HG03442 (cell line): ENCODE data around the gene SELE.
"Not testable (repeated sequence)": the region's sequence is repeated elsewhere in the genome, so short reads cannot be mapped to it uniquely, and the experiment has no call there.

Experiments
- ATAC-seq: cut with Tn5 transposase; IDR thresholded peaks from one replicate; pipeline ENCODE4 v1.9.1; 2021; ENCODE audit warnings: mild to moderate bottlenecking, moderate library complexity; ENCODE audit not compliant: unreplicated experiment

The SELE gene

DNA sequence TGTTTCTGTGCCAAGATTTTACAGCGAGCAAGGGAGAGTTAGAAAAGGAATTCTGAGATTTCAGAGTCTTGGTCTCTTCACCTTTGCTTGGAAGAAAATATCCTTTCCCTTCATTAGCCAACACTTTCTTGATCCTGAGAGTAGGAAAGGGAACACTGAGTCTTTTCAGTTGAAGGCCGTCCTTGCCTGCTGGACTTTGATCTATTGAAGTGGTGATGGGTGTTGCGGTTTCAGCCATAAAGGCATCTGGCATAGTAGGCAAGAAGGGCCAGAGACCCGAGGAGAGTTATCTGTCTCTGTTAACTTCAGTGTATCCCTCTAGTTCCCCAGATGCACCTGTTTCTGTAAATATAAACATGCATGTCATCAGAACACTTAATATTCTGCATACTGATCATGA lies 9.7 kb downstream of the SELE start:
- no peak for ATAC-seq

DNA sequence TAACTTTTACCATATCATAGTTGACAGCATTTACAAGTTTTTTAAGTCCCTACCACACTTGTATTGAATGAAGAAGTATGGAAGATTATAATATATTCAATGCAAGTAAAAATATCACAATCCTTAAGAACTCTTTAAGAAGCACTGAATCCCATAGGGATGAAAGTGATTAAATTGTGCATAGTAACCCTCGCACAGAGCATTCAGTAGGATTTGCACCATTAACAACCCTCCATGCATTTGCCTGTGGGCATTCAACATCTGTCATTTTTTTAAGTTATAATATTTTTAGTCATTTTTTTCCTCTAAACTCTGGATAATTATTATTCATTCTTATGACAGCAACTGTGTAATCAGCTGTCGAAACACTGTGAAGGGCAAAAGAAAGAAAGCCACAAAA lies 10.1 kb downstream of the SELE start:
- ATAC-seq, result no peak

DNA sequence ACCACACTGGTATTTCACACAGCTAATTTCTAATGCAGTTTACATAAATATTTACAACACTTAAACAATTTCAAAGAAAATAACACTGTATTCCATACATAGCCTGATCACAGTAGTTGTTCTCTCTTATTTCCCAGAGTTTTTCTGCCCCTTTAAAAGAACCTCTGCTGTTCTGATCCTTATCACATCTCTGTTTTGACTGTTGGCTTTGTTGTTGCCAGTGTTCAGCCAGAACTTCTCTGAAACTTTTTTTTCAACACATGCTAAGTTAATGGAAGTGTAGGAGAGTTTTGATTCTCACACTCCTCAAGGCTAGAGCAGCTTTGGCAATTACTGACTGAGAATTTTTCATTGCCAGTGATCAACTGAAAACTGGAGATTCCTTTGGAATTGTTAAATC lies 11.1 kb downstream of the SELE start:
- ATAC-seq, result no peak

DNA sequence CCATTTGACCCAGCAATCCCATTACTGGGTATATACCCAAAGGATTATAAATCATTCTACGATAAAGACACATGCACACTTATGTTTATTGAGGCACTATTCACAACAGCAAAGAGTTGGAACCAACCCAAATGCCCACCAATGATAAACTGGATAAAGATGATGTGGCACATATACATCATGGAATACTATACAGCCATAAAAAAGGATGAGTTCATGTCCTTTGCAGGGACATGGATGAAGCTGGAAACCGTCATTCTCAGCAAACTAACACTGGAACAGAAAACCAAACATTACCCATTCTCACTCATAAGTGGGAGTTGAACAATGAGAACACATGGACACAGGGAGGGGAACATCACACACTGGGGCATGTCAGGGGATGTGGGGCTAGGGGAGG lies 18.8 kb downstream of the SELE start:
- ATAC-seq, result not testable (repeated sequence)

DNA sequence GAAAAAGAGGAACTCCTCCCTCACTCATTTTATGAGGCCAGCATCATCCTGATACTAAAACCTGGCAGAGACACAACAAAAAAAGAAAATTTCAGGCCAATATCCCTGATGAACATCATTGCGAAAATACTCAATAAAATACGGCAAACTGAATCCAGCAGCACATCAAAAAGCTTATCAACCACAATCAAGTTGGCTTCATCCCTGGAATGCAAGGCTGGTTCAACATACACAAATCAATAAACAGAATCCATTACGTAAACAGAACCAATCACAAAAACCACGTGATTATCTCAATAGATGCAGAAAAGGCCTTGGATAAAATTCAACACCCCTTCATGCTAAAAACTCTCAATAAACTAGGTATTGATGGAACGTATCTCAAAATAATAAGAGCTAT lies 20.8 kb downstream of the SELE start:
- ATAC-seq, result not testable (repeated sequence)

DNA sequence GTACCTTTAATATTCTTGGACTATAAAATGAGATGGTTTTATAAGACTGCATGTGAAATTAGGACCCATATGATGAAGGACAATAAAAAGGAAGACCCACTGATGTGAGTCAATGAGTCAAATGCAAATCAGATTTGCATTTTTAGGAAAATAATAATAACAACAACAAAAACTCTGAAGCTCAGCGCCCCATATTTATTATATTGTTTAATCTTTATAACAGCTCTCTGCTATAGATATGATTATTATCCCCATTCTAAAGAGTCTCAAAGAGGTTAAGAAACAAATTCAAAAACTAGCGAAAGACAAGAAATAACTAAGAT lies 21.6 kb downstream of the SELE start:
- no peak for ATAC-seq

DNA sequence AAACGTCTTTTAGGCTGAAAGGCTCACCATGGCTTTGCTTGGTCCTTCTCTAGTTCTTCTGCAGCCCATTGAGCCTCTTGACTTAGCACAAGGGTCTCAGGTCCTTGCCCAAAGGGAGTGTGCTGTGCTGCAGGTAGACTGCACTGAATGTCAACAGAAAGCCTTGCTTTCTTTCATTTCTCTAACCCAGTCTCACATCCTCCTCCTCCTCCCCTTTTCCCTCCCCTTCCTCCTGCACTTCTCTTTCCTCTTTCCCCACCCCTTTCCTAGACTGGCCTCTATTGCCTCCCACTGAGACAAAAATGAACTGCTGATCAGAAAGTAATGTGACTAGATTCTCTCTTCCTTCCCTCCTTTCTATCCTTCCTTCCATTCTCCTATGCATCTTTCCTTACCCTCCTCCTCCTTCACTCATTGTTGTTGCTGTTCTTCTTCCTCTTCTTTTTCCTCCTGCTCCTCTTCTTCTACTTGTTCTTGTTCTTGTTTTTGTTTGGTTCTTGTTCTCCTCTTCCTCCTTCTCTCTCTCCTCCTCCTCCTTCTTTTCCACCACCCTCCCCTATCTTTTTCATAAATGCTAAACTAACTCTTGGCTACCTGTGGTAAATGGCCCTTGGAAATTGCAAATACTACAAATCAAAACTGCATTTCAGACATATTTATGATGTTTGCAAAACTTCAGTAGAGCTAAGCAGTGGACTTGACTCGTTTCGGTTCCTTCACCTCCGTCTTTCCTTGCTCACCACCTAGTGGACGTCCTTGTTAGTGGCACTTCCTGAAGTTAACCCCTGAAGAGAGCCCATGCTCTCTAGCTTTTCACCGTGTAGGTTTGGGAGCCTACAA lies 22.2 kb downstream of the SELE start, which contains the start of gene SELL:
SELL (minus strand) TSS at position 152 of the 840 bp plus-strand sequence; CDS start at position 30, 122 bp downstream.
- peak; percentile 63 for ATAC-seq

DNA sequence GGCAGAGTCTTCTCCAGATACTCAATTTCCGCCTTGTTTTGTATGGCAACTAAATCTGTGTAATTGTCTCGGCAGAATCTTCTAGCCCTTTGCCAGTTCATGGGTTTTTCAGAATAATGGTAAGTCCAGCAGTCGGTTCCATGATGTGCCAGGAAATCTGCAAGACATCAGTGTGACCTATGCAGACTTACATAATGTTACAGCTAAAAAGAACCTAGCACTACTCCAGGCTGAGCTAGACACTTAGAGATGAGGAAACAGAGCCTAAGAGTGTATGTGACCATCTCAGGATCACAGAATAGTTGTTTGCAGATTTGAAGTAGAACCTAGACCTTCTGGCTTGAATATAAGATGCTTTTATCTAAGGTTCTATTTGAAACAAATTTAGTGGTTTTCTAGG lies 25.2 kb downstream of the SELE start:
- no peak for ATAC-seq

DNA sequence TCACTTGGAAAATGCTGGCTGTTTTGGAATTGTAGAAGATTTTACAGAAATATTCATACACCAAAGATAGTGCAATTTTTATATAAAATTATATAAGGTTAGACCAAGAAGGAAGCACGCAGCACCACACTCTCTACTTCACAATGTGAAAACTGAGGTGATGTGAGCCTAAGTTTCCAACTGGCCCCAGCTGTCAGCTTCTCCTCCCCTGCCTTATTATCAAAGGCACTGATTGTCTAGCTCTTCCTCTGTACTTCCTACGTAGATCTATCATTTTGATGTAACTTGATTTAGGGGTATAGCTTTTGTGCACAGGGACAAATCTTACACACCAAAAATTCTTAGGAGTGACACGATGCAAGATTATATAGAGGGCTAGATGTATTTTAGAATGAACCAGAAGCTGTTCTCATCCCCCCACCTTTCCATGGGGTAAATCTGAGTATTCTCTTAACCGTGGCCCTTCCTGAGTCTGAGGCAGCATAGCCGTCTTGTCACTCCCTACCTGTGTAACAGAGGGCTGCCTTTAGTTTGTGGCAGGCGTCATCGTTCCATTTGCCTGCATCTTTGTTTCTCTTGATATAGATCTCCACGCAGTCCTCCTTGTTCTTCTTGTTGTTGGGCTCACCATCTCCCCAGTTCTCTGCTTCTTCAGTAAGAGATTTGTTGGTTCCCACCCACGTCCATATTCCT lies 25.8 kb downstream of the SELE start:
- no peak for ATAC-seq

DNA sequence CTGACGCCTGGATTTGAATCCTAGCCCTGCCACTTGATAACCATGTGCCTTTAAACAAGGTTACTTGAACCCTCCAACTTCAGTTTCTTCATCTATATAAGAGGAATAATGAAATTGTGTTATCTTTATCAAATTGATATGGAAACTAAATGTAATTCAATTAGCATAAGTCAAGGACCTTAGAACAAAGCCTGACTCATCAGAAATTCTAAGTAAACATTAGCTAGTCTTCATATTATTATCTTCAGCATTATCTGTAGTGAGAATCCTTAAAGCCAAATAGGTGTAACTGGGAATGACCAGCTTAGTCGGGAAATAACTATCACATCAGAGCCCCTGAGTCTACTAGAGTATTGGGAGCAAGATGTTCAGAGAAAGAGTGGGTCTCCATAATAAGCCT lies 29.1 kb downstream of the SELE start:
- no peak for ATAC-seq

DNA sequence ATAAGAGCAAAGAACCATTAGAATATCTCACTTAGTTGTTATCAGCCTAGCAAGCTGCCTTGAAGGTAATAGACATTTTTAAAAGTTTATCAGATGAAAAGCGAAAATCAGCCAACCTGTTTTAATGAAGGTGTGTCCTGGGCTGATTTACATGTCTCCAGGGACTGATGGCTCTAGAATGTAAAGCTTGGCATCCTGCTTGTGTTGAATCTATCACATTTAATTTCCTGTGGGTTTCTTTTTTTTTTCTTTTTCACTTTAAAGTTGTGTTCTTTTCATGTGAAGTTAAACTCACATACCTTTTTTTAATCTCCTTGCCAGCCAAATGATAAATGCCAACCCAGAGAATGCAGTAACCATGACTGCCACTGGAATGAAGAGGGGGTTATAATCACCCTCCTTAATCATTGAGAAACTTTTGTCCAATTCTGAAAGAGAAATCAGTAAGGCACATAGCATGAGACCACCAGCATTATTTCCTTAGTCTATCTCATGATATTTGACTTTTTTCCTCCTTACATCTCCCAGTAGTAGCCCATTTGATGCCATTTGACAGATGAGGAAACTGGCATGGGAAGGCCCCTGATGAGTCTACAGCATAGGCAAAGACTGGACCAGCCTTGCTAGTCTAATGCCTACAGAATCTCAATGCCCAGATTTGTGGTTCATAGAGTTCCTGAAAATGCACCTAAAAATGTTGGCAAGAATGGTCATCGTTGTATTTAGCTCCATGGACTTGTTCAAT lies 32.4 kb downstream of the SELE start:
- ATAC-seq, result no peak

DNA sequence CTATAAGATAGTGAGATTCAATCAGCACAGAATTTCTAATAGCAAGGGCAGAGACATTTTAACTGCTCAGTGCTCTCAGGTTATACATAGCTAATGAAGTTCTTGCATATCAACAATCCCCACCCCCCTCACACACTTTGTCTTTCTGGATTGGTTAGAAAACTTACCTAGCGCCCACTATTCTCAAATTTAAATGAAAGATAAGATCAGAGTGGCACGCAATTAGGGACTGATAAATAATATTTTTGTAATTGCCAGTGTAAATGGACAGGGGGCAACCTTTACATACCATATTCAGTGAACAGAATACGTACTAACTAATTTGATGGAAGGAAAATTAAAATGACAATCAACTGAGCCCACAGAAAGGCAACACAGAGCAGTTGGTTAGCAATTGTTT lies 34.2 kb downstream of the SELE start:
- no peak for ATAC-seq

DNA sequence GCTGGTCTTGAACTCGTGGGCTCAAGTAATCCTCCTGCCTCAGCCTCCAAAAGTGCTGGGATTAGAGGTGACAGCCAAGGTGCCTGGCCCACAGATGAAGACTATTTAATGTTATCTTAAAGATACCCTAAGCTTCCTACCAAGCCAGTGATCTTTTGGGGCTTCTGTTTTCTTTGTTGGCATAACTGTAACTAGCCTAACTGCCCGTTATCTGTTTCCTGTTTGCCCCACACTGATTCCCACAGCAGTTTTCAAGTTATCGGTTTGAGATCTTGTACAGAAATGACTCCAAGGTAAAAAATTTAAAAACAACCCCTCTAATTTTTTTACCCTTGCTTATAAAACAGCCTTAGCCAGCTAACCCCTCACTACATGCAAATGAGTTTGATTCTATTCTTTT lies 34.9 kb downstream of the SELE start:
- no peak for ATAC-seq

DNA sequence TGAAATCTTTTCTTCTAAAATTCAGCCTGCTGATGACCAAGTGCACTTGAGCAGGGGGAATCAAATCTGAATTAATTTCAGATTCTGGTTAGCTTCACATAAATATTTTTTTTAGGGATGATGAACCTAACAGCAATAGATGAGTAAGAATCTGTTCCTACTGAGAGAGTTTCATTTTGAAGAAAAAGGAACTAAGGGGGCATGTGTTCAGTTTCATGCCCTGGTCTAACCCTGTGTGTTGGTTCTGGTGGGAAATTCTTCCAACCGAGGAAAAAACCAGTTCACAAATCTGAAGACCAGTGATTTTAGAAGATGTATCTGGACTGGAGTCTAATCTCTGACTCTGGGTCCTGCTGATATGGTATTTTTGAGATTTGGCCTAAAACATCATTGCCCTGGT lies 36.1 kb downstream of the SELE start:
- ATAC-seq, result peak; percentile 43

DNA sequence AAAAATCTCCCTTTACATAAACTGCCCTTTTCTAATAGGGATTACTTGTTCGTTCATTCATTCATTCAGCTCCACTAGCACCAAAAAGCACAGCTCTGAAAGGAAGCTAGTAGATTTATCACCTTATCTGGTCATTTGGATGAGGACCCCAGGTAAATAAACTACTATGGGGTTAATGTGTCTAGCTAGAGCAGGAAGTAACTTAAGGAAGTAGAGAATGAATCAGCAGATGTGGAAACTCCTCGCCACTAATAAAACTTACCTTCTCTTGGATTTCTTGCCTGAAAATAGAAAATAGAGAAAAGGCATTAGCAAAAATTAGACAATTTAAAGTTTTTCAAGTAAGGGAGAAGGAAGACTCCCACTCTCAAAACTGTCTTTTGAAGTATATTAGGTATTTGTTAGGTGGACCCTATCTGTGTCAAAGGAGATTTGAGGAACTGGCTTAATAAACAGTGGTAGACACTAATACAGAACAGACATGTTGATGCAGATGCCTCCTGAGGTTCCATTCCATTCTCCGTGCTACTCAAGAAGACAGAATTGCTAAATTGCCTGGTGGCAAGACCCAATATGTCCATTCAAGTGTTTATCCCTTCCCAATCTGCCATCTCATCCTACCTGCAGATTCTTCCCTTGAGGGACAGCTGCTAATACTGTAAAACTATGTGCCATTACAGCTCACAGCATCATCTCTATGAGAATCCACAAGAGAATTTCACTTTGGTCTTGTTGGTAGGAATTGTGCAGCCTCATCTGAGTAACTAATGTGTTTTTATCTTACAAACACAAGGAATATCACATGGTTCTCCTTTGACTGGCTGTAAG lies 37.4 kb downstream of the SELE start:
- no peak for ATAC-seq

DNA sequence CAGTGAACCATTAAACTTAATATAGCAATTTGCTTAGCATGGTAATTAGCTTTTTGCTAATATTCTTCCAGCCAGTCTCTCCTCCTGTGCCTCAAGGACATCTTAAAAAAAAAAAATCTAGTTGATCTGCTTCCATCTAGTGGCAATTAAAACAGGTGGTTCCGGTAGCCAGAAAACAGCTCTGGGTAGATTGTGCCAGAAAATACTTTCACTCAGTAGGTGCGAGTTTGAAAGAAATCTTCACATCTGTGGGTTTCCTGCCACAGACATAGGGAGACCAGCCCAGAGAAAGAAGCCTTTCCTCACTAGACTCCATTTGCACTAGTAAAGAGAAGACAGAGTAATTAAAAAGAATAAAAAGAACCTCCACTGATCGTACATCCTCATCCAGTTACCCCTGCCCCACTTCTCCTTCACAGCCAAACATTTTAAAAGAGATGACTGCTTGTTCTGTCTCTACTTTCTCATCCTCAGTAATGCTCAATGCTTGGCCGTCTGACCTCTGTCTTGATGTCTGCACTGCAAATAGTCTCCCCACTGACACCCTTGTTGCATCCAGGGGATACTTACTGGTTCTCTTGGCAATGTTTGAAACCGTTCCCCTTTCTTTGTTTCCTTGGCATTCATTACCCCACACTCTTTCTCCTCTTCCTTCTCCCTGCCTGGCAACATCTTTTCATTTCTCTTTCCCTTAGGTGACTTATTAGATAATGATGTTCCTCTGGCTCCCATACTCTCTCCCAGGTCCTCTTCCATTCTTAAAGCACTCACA lies 39.4 kb downstream of the SELE start:
- ATAC-seq, result peak; percentile 35

DNA sequence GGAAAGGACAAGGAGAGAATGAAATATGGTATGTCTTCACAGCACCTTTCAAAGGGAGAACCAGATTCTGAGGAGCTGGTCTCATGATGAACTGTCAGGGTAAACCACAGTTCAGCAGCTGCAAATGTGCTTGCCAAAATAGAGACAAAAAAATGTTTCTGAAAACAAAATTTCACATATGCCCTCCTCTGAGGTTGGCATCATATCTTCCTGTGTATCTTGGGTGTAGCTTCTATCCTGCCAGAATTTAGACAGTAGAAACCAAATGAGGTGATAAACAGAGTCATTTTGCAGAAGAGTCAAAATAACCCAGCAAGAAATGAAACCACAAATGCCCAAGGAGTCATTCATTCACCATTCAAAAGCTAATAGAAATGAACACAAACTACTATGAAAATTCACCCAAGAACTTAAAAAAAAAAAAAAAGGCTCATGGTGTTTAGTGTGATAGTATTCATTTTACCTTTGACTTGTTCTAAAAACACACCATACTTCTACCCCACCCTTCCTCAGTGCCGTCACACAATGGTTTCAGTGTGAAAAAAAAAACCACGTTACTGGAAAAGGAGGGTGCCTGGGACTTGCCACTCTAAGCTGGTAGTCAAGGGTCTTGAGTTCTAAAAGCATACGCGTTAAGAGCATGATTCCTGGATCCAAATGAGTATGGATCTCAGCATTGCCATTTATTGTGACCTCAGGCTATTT lies 41.0 kb downstream of the SELE start:
- ATAC-seq, result peak; percentile 28

DNA sequence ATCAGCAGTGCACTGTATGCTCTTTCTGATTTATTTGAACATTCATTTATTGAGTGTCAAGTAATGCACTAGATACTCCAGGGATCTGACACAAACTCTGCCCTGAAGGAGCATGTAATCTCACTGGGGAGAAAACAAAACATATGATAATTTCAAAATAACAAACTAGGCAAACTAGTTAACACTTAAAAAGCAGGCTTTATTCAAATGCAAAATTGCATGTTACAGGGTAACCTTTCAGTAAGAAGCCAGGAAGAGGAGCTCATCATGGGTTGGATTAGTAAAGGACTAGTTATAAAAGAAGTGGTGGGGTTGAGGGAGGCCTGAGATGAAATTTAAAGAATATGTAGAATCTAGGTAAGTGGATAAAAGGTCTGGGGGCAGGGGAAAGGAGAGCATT lies 43.4 kb downstream of the SELE start:
- no peak for ATAC-seq

DNA sequence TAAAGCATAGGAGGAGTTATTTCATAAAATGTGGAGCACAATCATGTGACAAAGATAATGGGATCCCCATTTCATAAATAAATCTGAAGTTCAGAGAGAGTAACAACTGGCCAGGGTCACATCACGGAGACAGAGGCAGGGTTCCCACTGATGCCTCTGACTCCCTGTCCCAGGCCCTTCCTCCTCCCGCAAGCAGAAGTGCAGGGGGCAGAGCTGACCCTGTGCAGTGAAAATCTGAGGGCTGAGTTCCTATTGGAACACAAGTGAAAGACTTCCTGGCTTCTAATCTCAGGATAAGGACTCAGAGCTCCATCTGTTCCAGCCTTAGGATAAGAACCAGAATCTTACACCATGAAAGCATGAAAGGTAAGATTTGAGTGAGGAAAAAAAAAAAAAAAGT lies 44.5 kb downstream of the SELE start:
- no peak for ATAC-seq

DNA sequence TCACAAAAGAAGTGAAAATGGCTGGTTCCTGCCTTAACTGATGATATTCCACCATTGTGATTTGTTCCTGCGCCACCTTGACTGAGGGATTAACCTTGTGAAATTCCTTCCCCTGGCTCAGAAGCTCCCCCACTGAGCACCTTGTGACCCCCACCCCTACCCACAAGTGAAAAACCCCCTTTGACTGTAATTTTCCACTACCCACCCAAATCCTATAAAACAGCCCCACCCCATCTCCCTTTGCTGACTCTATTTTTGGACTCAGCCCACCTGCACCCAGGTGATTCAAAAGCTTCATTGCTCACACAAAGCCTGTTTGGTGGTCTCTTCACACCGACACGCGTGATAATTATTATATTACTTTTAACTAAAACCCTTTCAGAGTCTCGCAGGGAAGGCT lies 45.5 kb downstream of the SELE start:
- ATAC-seq, result not testable (repeated sequence)
